ENCODE measurements around the gene FADS6. TPM values are rescaled to one million over a fixed set of nuclear protein-coding genes. Genes with fewer than 3 reads are reported as not detected.

Gene FADS6
- total and polyA plus RNA-seq, 10 of the 15 experiments (the other 5 are each of a cell fraction or from before 2014, with no cell fraction given): not detected

DNA sequence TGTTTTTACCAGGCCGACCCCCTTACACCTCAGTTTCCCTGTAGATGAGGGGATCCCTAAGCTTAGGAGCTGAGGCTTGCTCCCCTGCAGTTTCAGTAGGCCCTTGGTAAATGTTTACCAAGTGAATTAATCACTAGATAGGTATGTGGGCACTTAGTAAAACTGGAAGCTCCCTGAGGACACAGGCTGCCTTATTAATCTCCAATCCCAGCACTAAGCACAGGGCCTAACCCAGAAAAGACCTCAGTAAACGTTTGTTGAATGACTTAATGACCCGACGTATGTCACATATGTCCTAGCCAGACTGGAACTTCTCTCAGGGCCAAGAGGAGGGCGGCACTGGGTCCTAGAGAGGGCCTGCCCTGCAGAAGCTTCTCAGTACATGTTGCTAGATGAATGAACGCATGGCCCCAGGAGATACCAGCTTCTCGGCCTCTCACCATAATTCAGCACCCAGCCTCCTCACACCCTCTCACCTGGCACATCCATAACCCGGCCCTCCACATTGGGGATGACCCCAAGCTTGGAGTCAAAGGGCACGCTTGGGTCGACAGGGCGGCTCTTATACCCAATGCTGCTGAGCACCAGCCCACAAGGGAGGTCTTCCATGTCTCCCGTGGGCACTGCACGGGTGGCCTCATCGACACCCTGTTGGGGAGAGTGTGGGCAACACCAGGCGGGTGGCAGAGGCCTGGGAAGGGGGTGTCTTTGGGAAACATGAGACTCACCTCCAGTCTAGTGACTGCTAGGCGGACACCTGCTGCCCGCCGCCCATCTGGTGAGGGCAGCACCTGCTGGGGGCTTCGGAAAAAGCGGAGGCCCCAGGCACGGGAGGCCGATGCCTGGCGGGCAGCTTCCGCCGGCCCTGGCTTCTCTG is 29.8 kb downstream of the FADS6 start:
- in situ Hi-C loops (cut with MboI) (no loop called here), intact Hi-C loops (cut with micrococcal nuclease; ENCODE audit: unreplicated experiment) (loop anchor here (2.0 kb wide), 1 partner anchor 207 kb away; no protein-coding TSS in a partner anchor)
- ChIA-PET POLR2A (interaction anchor here (0.6 kb wide), 1 partner anchor 543 kb away, joined by 5 read pairs; no protein-coding TSS in a partner anchor), SMC1A (ENCODE audit: uncharacterized antibody, unreplicated experiment) (interaction anchor here (3.4 kb wide), 1 partner anchor 73 kb away, joined by 12 read pairs; no protein-coding TSS in a partner anchor), RAD21 (ENCODE audit: unreplicated experiment) (interaction anchor here (1.2 to 4.9 kb wide), 2 partner anchors 72 to 98 kb away, joined by 3 to 15 read pairs; no protein-coding TSS in a partner anchor), CTCF (interaction anchor here (0.6 to 10.2 kb wide), 11 partner anchors 10 to 222 kb away, joined by 3 to 98 read pairs (median 11); partner anchors contain the start of gene FDXR)
- Histone ChIP-seq H2AFZ (ENCODE audit: control insufficient read depth, low read depth, low read length) (no peak overlapping the region), H3K27ac (ENCODE audit: control insufficient read depth, insufficient read depth) (no peak overlapping the region), H3K4me2 (ENCODE audit: control insufficient read depth, insufficient read depth) (no peak overlapping the region), H3K36me3 (ENCODE audit: control insufficient read depth in 2 of 2, insufficient read depth in 2 of 2, low read length in 1 of 2) (no peaks in the 10 kb centered on the region; a peak in 3 of 4 replicates), H3K9ac (ENCODE audit: control insufficient read depth, insufficient read depth, low read length) (no peak overlapping the region), H3K4me3 (no peak overlapping the region), H3K79me2 (ENCODE audit: control insufficient read depth, insufficient read depth, low read length) (no peaks in the 10 kb centered on the region), H3K27me3 (replicated peaks in 1 of 2; ENCODE audit: control insufficient read depth in 2 of 2, insufficient read depth in 2 of 2, low read length in 1 of 2) (peaks cover 11 to 13% of the 10 kb centered on the region in 2 experiments), H3K4me1 (ENCODE audit: control insufficient read depth, insufficient read depth, low read length) (peaks cover 4% of the 10 kb centered on the region; the same call in 1 of the 2 replicates), H4K20me1 (ENCODE audit: control insufficient read depth, insufficient read depth) (no peaks in the 10 kb centered on the region), H3K9me3 (replicated peaks; ENCODE audit: control insufficient read depth, insufficient read depth, low read length) (no peaks in the 10 kb centered on the region)
- 79% methylated on average over 25 of the region's 25 CpGs for WGBS (ENCODE audit: insufficient coverage, insufficient replicate concordance, low lambda C conversion rate, missing lambda C conversion rate)
- DNase-seq (ENCODE audit: low read depth, low spot score) (no peak), ATAC-seq (no peak), FAIRE-seq (no peak)
- TSS peak; percentile 53 for BruUV-seq (replicated peaks)
- no peak for TF ChIP-seq HCFC1 (IDR thresholded peaks at IDR 0.05; ENCODE audit: low read length)
- no peak for TF ChIP-seq RFX5 (IDR thresholded peaks at IDR 0.05; ENCODE audit: low read depth, low read length)
- no peak for TF ChIP-seq MYB (IDR thresholded peaks at IDR 0.05; ENCODE audit: borderline replicate concordance, low read depth, low read length)
- TF ChIP-seq POLR2A (IDR thresholded peaks at IDR 0.05; ENCODE audit: low read depth, low read length): 0 out of 2 replicates have a peak, but pooled peaks have one; percentile 7
- no peak for TF ChIP-seq ZNF24 (IDR thresholded peaks at IDR 0.05)
- TF ChIP-seq, protein P1, sequence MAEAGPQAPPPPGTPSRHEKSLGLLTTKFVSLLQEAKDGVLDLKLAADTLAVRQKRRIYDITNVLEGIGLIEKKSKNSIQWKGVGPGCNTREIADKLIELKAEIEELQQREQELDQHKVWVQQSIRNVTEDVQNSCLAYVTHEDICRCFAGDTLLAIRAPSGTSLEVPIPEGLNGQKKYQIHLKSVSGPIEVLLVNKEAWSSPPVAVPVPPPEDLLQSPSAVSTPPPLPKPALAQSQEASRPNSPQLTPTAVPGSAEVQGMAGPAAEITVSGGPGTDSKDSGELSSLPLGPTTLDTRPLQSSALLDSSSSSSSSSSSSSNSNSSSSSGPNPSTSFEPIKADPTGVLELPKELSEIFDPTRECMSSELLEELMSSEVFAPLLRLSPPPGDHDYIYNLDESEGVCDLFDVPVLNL (IDR thresholded peaks at IDR 0.05; ENCODE audit: low read depth, low read length): no peak
- no peak for TF ChIP-seq CREM (IDR thresholded peaks at IDR 0.05; ENCODE audit: low read depth)

Data from GM12878 (cell line).